Neural progenitor cell (in vitro differentiated cells): ENCODE data around the gene NDFIP2.

Source experiments
- CTCF ChIP-seq: fragments of 200-600 bp; sonication (generic); IDR thresholded peaks from 2 replicates; pipeline ENCODE4 v1.5.1; 2017; ENCODE audit warnings: antibody characterized with exemption, mild to moderate bottlenecking
- EZH2 ChIP-seq: fragments of 200-600 bp; sonication (generic); IDR thresholded peaks from 2 replicates; pipeline ENCODE4 v1.6.1; 2017; ENCODE audit warnings: antibody characterized with exemption, mild to moderate bottlenecking, moderate library complexity
- EZH2phosphoT487 ChIP-seq: fragments of 200-600 bp; sonication (generic); IDR thresholded peaks from 2 replicates; pipeline ENCODE4 v1.6.1; 2017; ENCODE audit warnings: antibody characterized with exemption

DNA sequence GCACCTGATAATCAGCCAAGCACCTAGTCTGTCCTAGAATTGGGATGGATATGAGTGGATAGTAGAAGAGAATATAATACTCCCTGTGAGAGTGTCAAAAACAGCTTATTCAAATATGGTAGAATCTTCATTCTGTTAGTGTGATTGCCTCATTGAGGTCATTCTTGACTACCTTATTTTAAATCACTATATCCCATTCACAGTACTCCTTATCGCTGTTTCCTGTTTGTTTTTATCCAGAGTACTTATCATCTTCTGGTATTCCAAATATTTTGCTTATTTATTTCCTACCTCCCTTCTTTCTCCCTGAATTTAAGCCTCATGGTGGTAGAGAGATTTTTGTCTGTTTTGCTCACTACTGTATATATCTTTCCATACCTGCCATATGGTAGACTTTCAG lies 9.9 kb downstream of the NDFIP2 start:
- no peak for TF ChIP-seq CTCF
- TF ChIP-seq EZH2phosphoT487: no peak
- TF ChIP-seq EZH2: no peak
